Fibroblast of skin of abdomen (primary cell): ENCODE data around the gene LTBP1.
A peak's percentile ranks its signal among the peaks of the same experiment; 100 is the strongest.
"Not testable (repeated sequence)": the region's sequence is repeated elsewhere in the genome, so short reads cannot be mapped to it uniquely, and the experiment has no call there.

Experiments
- DNase-seq: peaks from one replicate; pipeline ENCODE4 v3.0.0-alpha.2; 2013

Gene LTBP1

DNA sequence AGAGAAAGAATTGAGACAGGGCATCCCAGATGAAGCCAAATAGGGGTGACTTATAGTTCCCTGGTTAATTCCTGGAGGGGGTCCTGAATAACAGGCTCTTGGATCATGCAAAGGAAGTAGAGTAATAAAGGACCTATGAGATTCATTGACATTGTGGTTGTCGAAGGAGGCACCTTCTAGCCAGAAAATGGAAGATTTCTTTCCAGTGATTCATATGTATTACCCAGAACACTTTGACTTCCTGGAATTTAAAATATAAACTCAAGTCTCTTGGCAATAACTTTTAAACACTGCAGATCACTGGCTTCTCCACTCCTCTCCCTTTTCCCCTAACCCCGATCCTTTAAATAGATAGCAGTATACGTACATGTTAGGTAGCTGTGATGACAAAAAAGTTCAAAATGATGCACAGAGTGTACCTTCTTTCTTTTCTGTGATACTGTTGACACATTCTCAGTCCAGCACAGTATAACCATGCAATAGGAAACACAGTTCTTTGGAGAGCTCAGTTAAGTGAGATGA, 211.8 kb downstream of the LTBP1 start:
- peak; percentile 77 for DNase-seq

DNA sequence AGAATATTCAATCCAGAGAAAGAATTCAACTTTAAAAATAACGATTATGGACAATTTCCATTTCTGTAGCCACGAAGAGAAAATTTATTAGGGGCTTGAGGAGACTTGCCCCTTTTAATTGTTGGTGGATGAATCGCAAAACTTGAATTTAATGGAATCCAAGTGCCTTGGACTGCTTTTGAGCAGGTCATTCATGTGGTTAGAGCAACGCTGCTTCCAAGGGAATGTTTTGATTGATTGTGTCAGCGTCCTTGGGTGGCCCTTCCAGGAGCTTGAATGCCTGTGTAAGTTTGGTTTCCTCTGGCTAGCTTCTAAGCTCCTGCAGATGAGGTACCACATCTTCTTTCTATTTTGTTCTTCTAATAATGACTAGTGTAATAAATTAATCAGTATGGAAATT, 213.4 kb downstream of the LTBP1 start:
- peak; percentile 91 for DNase-seq

DNA sequence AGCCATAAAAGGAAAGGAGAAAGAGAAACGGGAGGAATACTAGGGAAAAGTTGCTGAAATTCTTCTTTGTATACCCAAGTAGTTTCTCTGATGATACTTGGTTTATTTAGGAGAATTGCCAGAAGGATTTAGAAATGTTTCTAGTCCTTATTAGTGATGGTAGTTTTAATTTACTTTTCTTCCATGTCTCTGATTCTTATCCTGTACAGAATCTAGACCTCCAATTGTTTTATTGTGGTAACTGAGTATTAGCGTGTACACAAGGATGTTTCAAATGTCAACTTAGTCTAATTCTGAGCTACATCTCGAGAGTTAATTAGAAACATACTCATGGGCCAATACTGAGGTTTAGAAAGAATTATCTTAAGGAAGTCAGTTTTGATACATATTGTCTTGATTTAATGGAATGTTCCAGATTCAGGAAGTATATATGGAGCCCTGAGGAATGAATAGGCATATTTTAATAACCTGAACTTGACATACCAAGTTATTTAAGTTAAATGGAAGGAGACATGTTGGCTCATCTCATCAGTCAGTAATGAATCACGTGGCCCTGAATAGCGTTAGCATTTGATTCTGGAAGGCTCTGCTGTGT, 219.6 kb downstream of the LTBP1 start:
- DNase-seq, result peak; percentile 95

GRCh38 chr2:33167622-33168245, 221.0 kb downstream of the LTBP1 start:
- peak; percentile 40 for DNase-seq

DNA sequence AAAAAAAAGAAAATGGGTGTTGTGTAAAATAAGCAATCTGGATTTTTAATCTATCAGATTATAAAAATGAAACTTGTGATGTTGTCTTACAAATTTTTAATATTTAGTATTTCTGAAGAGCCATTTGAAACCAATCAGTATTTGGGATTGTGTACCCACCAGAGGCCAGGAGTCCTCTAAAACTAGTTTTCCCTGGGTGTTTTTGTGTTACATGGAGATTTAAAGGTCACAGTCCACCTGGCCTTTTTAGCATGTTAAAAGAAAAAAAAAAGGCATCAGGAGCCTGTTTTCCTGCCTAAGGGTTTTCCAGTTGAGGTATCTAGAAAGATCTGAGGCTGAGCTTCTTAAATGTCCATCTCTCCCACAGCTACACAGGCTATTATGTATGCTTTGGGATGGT, 221.7 kb downstream of the LTBP1 start:
- DNase-seq, result no peak

DNA sequence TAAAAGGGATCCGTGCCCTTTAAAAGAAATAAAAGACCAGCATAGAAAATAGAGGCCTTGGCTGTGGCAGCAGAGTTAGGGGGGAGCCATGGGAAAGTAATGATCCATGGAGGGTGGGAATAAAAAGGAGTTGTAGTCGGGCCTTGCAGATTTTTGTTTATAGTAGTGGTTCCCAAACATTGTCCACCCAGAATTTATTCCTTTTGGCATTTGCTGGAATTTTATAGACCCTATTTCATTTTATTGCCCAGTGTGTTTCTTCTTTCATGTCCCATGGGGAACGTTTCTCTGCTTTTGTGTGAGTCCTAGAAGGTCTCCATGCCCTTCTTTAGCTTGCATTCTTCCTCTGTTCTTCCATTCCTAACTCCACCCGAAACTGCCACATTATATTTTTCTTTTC, 222.2 kb downstream of the LTBP1 start:
- DNase-seq, result no peak

DNA sequence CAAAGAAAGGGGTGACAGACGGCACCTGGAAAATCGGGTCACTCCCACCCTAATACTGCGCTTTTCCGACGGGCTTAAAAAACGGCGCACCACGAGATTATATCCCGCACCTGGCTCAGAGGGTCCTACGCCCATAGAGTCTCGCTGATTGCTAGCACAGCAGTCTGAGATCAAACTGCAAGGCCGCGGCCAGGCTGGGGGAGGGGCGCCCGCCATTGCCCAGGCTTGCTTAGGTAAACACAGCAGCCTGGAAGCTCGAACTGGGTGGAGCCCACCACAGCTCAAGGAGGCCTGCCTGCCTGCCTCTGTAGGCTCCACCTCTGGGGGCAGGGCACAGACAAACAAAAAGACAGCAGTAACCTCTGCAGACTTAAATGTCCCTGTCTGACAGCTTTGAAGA, 223.5 kb downstream of the LTBP1 start:
- not testable (repeated sequence) for DNase-seq

DNA sequence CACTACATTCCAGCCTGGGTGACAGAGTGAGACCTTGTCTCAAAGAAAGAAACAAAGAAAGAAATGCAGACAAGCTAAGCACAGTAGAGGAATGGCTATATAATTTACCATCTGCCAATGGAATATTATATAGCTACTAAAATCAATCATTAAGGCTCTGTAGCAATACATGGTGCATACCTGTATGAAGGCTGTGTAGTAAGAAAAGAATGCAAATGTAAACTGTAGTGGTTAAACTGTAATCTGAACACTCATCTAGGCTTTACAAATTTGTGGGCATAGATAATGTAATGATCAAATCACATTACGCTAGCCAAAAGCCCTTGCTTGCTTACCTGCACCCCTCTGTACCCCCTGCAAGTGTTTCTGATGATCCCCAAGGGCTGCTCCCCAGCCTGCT, 230.9 kb downstream of the LTBP1 start:
- DNase-seq, result no peak

DNA sequence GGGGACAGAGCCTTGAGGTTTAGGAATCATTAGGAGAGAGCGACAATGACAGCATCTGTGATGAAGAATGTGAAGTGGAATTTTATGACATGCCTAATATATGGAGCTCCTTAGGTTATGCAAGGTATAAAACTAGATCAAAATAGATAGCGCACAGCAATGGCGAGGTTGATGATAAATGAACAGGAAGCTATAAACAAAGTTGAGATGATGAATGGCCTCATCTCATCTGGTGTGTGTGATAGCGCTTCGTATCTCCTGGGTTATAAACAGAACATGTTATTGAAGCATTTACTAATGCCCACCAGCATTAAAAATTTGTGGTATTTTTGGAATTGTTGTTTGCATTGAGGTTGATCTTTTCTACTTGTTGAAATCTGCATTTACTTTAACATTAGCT, 231.5 kb downstream of the LTBP1 start:
- no peak for DNase-seq

DNA sequence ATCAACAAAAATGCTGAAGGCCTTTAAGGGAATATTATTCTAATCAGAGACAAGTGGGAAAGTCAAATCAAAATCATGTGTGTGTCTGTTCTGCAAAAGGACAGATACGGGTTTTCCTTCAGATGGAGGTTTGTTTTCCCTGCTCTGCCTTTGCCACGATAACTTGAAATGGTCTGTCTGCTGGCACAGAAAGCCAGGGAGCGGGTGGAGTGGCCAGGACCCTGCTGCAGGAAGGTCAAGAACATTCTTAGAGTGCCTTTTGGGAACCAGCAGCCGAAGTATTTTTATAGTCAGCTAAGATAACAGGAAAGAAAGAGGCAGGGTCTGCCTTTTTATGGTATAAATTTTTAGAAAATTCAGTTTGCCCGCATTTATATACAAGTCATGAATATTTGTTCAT, 234.2 kb downstream of the LTBP1 start:
- DNase-seq, result no peak

- no peak for DNase-seq
Measured at GRCh38 chr2:33181466-33181865, 234.7 kb downstream of the LTBP1 start.

DNA sequence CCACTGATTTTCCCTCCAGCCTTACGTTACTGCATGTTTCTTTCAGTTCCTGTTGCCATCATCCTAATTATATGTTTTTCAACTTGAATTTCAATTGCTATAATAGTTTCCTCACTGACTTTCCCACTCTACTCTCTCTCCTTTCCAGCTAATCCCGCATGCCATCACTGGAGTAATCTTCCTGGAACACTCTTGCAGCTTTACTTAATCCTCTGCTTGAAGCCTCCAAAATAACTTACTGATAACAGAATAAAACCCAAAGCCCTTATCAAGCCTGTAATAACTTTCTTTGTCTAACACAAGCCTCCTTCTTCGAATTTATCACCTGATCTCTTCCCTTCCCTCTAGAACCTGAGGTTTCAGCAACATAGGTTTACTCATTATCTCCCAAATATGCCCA, 237.3 kb downstream of the LTBP1 start:
- no peak for DNase-seq

- DNase-seq, result no peak
Measured at GRCh38 chr2:33186937-33187336, 240.2 kb downstream of the LTBP1 start.

DNA sequence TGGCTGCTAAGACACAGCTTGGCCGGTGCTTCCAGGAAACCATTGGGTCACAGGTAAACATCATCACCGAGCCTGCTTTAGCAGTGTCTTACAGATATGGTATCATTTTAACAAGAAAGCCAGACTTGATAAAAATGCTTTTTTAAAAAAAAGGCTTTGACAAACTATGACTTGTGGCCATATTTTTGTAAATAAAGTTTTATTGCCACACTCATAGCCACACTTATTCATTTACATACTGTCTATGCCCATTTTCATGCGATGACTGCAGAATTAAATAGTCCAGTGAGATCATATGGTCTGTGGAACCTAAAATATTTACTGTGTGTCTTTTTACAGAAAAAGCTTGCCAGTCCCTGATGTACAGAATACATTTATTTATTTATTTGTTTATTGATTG, 242.0 kb downstream of the LTBP1 start:
- DNase-seq, result no peak

GRCh38 chr2:33190393-33190937, 243.7 kb downstream of the LTBP1 start:
- no peak for DNase-seq

DNA sequence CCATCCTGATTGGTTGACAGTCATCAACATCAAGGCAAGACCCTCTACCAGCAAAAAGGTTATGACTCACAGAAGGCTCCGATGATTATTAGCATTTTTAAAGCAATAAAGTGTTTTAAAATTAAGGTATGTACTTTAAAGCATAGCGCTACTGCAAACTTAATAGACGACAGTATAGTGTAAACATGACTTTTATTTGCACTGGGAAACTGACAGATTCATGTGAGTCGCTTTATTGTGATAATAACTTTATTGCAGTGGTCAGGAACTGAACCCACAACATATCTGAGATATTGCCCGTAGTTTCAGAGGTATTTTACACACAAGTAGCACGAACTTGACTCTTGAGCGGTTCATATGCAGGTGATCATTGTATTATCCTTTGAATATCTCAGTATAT, 249.1 kb downstream of the LTBP1 start:
- no peak for DNase-seq

DNA sequence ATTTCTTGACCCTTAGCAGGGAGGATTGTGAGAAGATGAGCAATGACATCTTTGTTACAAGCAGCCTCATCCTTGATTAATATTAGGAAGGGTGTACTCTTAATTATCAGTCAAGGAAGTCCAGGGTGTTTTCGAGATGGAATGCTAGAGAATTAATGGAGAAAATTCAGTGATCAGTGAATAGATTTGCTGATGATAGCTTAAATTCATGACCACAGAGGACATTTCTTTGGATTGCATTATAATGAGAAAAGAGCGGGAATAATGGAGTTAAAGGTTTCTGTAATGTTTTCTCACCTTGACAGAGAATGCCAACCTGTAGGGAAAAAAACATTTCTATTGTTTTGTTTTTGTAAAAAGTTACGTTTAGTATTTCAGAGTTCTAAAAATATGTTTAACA, 249.9 kb downstream of the LTBP1 start:
- DNase-seq, result no peak

DNA sequence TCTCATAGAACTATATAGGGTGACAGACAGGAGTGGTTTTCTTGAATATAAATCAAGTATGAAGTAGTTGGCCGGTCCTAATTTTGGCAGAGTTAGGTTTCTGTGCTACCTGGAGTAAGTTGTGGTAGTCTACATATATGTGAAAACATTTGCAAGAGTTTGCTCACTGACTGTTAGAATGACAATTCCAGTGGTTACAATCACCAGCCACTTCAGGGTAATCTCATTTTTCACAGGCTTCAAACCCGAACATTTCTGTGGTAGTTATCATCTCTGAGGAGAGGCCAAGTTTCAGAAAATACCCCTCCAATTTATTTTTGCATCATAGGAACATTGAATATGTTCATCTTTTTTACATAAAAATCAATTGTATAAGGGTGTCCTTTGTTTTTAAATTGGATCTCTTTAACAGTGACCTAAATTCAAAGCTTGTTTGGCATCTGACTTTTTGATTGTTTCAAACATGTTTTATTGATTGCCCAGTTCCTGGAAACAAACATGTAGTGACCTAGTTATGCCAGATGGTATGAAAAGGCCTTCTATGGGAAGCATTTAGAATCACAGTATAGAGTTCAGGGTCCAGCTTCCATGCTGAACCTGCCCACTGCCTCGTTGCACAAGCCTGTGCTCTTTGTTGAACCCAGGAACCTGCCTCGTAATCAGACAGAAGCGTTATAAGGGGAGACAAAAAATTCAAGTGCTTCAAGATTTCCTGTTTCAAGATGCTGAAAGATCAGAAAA, 250.6 kb downstream of the LTBP1 start:
- DNase-seq, result no peak

- DNase-seq, result no peak
Measured at GRCh38 chr2:33202641-33203522, 256.1 kb downstream of the LTBP1 start.

DNA sequence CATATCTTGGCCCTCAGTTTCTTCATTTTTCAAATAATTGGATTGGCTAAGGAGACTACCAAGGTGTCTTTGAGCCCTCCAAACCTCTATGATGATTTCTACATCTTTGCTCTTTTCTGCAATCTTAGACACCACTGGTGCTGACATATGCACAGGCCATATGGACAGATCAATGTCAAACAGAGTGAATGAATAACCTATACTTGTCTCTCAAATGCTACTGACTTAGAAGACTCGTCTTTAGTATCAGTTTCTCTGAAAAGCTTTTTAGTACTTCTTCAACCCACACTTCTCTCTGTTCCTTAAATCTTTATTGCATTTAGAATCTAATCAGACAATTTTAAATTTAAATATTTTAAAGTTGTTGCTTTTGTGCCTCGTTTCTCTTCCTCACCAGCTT, 258.2 kb downstream of the LTBP1 start:
- no peak for DNase-seq

DNA sequence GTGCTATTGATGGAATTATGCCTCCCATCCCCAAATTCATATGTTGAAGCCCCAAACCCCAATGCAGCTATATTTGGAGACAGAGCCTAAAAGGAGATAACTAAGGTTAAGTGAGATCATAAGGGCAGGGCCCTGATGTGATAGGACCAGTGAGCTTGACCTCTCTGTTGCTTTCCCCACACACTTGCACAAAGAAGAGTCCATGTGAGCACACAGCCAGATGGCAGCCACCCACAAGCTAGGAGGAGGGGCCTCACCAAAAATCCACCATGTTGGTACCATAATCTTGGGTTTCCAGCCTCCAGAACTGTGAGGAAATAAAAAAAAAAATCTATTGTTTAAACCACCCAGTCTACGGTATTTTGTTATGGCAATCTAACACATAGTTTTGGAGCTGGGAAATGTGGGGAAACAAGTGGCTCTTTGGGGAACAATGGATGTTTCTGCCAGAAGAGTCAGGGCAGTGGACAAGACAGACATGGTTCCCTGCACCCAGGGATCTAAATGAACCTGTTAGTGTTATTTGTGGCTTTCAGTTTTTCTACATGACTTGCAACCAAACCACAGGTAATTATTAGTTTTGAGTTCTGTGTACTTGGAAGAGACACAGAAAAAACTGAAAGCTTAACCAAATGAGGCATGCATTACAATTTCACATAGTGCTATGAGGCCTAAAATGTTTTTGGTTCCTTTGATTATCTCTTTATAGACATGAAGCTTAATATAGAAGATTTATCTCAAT, 259.1 kb downstream of the LTBP1 start:
- no peak for DNase-seq
